HG03575 (cell line): ENCODE results near the gene CCDC92.

Experiments
- ATAC-seq: cut with Tn5 transposase; IDR thresholded peaks from one replicate; pipeline ENCODE4 v1.9.1; 2021; ENCODE audit not compliant: unreplicated experiment, insufficient number of reproducible peaks, low FRiP score; ENCODE audit errors: extremely low read depth

The CCDC92 gene

DNA sequence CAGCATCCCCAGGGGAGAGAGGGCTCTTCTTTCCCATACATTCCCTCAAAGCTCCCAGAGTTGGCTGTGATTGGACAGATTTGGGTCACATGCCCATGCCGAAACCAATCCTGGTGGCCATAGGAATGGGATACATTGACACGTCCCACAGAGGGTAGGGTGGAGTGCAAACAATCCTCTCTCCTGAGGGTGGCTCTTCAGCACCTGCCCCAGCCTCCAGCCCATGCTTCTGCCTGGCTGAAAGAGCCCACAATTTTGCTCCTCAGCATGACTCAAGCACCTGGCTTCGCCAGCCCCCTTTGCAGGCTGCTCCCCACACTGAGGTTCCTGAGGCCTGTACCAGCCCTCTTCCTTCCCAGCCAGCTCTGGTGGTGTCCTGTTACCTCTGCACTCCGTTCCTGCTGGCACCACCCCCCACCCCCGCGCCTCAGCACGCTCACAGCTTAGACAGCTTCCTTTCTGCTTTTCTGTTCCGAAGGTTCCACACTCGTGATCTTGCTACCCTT is 71.7 kb downstream of the CCDC92 start:
- no peak for ATAC-seq

DNA sequence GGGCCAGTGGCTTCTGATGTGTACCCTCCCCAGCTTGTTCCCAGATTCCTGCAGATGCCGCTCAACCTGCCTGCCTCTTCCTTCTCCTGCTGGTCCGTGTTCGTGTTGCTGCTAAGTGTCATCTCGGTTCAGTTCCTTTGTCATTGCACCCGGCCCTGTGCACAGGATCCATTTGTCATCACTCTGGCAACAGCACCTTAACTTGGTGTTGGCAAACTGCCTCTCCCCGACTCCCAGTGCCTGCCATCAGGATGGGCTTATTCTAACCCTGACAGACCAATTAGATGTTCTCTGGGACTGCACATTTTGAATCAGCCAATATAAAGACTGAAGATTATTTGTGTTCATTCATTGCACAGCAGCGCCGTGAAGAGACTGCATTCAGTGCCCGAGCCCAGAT is 73.3 kb downstream of the CCDC92 start:
- no peak for ATAC-seq

DNA sequence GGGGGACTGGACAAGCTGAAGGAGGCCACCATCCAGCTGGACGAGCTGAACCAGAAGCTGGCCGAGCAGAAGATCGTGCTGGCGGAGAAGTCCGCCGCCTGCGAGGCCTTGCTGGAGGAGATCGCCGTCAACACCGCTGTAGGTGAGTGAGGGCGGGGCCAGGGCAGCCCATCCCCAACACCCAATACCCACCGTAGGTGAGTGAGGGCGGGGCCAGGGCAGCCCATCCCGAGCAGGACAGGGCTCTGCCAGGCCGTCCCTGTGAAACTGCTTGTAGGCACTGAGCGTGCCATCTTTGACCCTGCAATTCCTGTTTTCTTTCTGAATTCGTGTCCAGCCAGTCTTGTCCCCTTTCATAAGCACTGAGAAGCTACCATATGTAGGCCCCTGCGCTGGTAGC is 74.0 kb downstream of the CCDC92 start:
- no peak for ATAC-seq

DNA sequence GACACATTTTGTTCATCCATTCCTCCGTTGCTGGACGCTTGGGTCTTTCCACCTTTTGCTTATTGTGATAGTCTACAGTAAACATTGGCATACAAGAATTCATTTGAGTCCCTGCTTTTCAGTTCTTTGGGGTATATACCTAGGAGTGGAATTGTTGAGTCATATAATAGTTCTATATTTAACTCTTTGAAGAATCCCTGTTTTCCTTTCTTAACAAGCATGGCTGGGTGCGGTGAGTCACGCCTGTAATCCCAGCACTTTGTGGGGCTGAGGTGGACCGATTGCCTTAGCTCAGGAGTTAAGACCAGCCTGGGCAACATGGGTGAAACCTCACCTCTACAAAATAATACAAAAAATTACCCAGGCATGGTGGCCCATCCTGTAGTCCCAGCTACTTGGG is 75.4 kb downstream of the CCDC92 start:
- ATAC-seq: no peak

DNA sequence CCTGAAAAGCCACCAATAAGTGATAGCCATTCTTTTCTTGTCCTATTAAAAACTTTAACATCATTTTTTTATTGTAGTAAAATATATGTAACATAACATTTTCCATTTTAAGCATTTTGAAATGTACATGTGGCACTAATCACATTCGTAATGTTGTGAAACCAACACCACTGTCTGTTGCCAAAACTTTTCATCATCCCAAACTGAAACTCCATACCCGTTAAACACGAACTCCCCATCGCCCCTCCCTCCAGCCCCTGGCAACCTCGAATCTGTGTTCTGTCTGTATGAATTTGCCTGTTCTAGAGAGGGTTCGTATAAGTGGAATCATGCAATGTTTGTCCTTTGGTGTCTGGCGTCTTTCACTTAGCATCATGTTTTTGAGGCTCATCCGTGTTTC is 75.9 kb downstream of the CCDC92 start:
- ATAC-seq: no peak

DNA sequence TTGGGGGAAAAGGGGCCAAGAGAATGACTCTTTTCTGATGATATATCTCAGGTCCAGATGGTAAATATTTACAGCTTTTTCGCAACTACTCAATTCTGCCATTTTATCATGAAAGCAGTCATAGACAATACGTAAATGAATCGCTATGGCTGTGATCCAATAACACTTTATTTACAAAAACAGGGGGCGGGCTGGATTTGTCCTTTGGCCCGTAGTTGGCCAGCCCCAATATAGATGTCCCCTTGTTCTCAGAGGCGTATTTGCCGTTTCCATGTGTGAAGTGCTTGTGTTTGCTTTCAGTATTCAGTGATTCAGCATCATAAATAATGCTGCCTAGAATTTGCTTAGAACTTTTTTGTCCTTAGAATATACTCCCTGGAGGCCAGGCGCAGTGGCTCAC is 77.2 kb downstream of the CCDC92 start:
- ATAC-seq: no peak

DNA sequence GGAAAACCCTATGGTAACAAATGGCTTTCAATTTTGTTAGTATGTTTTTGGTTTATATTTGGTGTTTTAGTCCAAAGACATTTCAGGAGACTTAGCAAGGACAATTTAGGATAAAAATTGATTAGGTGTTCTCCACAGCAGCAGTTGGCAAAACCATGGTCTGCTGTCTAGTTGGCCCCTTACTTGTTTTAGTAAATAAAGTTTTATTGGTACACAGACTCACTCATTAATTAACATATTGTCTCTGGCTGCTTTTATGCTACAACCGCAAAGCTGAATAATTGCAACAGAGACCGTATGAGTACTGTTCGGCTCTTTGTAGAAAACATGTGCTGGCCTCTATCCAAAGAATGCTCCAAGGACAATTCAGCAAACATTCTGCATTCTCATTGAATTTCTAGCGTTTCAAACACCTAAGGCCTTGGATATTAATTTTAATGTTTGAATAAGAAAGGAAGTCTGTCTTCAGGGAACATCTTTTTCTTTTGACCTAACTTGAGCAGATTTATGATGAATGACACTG is 77.7 kb downstream of the CCDC92 start:
- no peak for ATAC-seq

DNA sequence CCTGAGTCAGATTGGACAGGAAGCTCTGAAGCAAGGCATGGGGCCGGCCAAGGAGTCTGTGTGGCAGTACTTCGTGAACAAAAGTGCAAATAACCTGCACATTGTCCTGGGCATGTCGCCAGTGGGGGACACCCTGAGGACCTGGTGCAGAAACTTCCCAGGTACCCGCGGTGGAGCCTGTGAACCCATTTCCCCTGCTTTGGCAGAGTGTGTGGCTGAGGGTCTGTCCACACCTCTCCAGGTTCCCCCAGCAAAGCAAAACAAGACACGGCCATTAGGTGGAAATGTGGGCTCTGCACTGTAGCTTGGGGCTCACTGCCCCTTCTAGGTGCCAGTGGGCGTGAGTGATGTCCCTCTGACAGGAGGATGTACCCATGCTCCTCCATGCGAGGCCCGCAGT is 79.4 kb downstream of the CCDC92 start:
- no peak for ATAC-seq

DNA sequence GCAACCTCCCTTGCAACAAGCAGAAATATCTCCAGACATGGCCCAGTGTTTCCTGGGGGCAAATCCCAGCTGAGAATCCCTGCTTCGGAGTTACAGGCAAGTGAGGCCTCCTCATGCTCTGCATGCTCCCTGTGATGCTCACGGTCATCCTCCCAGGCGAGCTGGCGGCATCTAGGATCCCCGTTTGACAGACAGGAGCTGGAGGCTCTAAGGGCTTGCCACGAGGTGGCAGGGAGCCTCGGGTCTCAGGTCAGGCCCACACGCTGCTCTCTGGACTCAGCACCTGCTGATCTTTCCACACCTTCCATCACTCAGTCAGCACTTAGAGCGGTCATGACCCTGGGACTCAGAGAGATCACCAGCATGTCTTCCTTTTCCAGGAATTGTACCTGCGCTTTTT is 79.8 kb downstream of the CCDC92 start:
- ATAC-seq: no peak

DNA sequence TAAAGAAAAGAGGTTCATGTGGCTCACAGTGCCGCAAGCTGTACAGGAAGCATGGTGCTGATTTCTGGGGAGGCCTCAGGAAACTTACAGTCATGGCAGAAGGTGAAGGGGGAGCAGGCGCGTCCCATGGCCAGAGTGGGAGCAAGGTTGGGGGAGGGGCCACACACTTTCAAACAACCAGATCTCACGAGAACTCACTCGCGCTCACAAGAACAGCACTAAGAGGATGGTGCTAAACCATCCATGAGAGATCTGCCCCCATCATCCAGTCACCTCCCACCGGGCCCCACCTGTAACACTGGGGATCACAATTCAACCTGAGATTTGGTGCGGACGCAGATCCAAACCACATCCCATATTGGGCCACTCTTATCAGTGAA is 80.5 kb downstream of the CCDC92 start:
- ATAC-seq: no peak

DNA sequence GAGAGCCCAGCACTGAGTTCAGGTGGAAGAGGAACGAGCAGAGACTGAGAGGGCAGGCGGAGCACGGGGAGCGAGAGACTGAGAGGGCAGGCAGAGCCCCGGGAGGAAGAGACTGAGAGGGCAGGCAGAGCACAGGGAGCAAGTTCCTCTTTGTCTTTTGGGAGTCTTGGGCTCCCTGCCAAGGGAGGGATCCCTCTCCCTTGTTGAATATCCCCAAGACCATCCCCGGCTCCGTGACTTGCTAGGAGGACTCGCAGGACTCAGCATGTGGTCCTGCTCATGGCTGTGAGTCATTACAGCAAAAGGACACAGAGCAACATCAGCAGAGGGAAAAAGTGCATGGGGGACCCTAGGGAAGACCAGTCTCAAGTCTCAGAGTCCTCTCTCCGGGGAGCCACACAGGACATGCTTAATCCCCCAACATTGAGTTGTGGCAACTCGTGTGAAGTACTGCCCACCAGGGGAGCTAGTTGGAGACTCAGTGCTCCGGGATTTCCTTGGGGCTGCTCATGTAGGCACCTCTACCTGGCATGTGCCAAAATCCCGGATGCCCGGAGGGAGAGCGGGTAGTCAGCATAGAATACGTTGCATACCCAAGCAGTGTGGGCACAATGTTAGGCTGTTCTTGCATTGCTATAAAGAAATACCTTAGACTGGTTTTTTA is 81.0 kb downstream of the CCDC92 start:
- ATAC-seq: no peak

DNA sequence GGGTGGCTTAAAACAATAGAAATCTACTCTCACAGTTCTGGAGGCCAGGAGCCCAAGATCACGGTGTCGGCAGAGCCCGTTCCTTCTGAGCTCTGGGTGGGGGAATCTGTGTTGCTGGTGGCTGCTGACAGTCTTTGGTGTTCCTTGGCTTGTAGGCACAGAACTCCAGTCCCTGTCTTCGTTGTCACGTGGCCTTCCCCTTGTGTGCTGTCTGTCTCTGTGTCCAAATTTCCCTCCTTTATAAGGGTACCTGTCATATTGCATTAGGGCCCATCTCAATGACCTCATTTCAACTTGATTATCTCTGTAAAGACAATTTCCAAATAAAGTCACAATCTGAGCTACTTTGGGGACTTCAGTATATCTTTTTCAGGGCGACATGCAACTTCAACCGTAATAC is 81.6 kb downstream of the CCDC92 start:
- ATAC-seq: no peak

DNA sequence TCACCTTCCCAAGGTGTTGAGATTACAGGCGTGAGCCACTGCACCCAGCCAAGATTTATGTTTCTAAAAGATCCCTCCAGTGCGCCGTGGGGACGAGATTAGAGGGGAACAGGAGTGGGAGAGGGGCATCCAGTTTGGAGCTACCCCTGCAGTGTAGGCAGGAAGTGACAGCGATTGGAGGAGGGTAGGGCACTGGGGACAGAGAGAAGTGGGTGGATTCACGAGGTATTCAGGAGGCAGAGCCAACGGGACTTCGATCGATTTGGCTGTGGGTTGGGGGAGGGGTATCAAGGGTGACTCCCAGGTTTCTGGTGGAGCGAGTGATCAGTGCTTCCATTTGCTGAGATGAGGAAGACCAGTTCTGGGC is 82.1 kb downstream of the CCDC92 start:
- ATAC-seq: no peak

DNA sequence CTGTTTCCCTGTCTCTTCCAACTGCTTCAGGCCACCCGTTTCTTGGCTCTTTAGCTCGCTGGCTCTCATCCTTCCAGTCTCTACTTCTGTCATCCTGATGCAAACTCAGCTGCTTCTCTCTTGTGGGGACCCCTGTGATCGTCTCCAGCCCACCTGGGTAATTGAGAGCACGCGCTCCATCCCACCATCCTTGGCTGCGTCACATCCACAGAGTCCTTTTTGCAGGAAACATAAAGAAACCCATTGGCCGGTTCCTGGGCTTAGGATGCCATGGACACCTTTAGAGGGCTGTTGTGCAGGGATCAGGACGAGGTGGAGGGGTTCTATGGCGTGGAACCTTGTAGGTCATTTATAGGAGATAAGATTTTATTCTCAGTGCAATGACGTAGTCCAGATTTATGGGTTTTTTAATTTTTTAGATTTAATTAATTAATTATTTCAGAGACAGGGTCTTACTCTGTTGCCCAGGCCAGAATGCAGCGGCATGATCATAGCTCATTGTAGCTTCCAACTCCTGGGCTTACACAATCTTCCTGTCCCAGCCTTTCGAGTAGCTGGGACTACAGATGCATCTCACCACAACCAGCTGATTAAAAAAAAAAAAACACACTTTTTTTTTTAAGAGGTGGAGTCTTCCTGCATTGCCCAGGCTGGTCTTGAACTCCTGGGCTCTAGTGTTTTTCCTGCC is 82.6 kb downstream of the CCDC92 start:
- no peak for ATAC-seq

DNA sequence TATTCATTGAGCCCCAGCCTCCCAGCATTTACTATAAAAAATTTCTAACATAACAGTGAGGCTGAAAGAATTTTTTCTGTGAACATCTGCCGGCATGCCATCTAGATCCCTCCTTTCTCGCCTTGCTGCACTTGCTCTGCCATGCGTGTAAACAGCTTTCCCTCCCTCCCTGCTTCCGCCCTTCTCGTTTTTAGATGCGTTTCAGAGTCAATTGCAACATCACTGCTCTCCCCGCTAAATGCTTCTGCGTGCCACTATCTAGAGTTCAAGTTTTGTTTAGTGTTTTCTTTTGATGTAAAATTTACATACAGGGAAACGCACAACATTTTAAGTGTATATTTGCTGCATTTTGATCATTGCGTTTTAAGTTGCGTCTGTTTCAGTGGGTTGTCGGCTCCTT is 83.6 kb downstream of the CCDC92 start:
- ATAC-seq: no peak

DNA sequence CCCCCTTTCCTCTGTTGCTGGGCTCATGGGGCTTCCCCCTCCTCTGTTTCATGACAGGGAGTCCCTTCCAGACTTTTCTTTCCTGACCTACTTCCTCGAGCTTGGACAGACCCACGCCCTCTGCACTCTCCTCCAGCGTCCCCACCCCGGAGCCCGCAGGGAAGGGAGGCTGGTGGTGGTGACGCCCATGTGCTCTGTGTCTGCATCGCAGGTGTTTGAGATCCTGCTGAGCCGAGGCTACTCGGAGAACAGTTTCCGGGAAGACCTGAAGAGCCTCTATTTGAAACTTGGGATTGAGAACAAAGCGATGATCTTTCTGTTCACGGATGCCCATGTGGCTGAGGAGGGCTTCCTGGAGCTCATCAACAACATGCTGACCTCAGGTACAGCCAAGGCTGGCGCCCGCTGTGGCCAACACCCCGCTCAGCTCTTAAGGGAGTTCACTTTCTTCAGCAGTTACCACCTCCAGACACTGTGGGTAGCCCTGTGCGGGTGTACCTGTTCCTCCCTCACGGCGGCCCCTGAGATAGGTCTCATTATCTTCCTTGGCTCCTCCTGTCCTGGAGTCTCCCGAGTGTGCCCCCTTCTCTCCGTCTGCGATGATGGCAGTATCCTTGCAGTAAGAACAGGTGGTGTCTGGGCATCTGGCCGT is 85.6 kb downstream of the CCDC92 start:
- no peak for ATAC-seq

DNA sequence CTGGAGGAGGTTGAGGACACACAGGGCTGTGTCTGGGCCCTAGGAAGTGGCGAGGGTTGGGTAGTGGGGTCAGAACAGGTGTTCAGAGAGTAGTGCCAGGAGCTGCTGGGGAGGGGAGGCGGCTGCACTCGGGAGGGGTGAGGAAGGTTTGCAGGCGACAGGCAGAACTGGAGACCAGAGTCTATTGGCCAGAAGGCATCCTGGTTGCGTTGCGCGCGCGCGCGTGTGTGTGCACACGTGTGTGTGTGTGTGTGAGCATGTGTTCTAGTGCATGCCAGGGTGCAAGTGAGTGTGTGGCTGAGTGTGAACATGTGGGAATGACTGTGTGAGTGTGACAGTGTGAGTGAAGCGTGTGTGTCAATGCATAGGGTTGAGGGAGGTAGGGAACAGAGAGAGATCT is 86.4 kb downstream of the CCDC92 start:
- no peak for ATAC-seq
